ENCODE results near the gene FAM227B.

Gene FAM227B

DNA sequence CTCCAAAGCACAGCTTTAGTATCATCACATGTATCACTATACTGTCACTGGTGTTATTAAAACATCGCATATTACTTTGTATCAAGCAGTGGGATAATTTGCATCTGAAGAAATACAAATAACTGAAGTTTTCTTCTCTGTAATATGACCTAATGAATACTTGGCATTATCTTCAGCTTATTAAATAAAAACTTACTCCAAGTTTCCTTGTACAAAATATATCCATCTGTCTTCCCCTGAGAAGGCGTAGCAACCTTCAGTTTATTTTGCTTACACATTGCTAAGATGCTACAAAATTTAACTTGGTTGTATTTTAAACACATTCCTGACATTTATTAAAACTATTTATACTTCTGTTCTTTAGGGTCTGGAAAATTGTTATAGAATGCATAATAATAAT is 183.9 kb downstream of the FAM227B start:
- H3K27me3 ChIP-seq (ENCODE audit: control insufficient read depth in 1 of 2, insufficient read depth in 2 of 2, low read length in 2 of 2): no peaks in the 10 kb centered on the region
- H3K27ac ChIP-seq (ENCODE audit: low read depth, low read length): peak overlapping the region; percentile 5
- no peak overlapping the region for H3K4me3 ChIP-seq (ENCODE audit: low read depth in 1 of 2, low read length in 2 of 2)
- peaks cover 50% of the 10 kb centered on the region for H3K4me1 ChIP-seq (ENCODE audit: insufficient read depth, low read length)
- no peak overlapping the region for H3K9ac ChIP-seq (ENCODE audit: low read length)
- no peaks in the 10 kb centered on the region for H3K9me3 ChIP-seq (ENCODE audit: low read length)
- H3K36me3 ChIP-seq (ENCODE audit: insufficient read depth, low read length): no peaks in the 10 kb centered on the region

DNA sequence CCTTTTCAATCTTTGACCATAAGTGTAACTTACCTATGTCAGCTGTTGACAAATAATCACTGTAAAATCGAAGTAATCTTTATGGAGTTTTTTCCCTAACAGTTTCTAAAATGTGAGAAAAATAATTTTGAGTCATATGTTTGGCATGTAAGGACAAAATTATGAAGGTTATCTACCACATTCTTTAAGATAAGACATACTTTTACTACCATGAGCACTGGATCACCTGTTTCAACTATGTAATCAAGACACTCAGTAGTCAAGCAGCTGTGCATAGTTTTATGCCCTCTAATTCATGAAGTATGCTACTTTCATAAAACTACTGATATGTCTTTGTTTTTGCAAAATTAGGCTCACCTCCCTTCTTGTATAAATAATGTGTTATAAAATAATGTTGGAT is 185.4 kb downstream of the FAM227B start:
- H3K9me3 ChIP-seq (ENCODE audit: low read length): no peaks in the 10 kb centered on the region
- peaks cover 53% of the 10 kb centered on the region for H3K4me1 ChIP-seq (ENCODE audit: insufficient read depth, low read length)
- H3K9ac ChIP-seq (ENCODE audit: low read length): no peak overlapping the region
- peak overlapping the region; percentile 42 for H3K27ac ChIP-seq (ENCODE audit: low read depth, low read length)
- H3K4me3 ChIP-seq (ENCODE audit: low read depth in 1 of 2, low read length in 2 of 2): peak overlapping the region; percentile 20 to 22
- no peaks in the 10 kb centered on the region for H3K36me3 ChIP-seq (ENCODE audit: insufficient read depth, low read length)
- no peaks in the 10 kb centered on the region for H3K27me3 ChIP-seq (ENCODE audit: control insufficient read depth in 1 of 2, insufficient read depth in 2 of 2, low read length in 2 of 2)

DNA sequence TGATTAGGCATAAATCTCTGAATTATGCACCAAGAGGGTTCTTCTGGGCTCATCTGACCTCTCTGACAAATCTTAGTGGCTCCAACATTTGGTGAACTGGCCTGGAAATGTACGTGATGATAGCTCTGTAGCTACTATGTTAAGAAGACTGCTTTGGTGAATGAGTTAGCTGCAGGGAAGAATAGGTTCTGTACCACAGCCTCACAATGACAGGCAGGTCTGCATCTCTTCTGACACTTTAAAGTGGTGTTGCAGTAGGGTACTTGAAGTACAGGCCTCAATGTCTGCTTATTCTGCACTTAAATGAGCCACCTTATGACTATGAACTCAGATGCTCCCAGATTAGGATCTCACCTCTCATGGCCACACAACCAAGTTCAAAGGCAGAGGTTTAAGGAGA is 190.6 kb downstream of the FAM227B start:
- H3K27me3 ChIP-seq (ENCODE audit: control insufficient read depth in 1 of 2, insufficient read depth in 2 of 2, low read length in 2 of 2): no peaks in the 10 kb centered on the region
- H3K36me3 ChIP-seq (ENCODE audit: insufficient read depth, low read length): no peaks in the 10 kb centered on the region
- peaks cover 22% of the 10 kb centered on the region for H3K4me1 ChIP-seq (ENCODE audit: insufficient read depth, low read length)
- H3K27ac ChIP-seq (ENCODE audit: low read depth, low read length): peak overlapping the region; percentile 32
- peak overlapping the region in 1 of 2 donors; percentile 13 for H3K4me3 ChIP-seq (ENCODE audit: low read depth in 1 of 2, low read length in 2 of 2)
- H3K9me3 ChIP-seq (ENCODE audit: low read length): no peaks in the 10 kb centered on the region
- H3K9ac ChIP-seq (ENCODE audit: low read length): no peak overlapping the region

DNA sequence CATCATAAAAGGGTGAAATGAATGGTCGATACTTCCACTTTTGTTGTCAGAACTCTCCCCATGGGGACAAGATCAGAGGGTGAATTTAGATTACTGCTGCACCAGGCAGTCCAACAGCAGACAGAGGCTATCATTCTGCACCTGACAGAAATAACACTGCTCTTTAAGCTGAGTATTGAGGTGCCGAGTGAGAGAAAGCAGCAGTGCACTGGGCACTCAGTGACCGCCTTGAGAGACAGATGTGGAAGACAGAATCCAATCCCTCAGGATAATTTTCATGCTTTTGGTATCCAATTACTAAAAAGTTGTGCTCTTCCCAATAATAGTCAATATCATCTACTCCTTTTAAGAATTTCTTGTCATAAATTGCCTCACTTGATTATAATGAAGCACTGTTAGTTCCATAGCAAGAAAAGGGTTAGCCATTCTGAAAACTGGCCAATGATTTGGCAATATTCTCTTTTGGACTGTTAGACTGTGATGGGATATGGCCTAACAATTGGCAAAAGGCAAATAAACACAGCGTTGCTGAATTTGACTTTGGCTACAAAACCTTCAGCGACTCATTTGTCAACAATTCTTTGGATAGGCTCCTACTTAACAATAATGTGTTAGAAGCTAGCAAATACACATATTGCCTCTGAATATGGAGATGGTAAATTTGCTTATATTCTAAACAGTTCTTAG is 192.1 kb downstream of the FAM227B start:
- no peaks in the 10 kb centered on the region for H3K27me3 ChIP-seq (ENCODE audit: control insufficient read depth in 1 of 2, insufficient read depth in 2 of 2, low read length in 2 of 2)
- peak overlapping the region; percentile 27 for H3K27ac ChIP-seq (ENCODE audit: low read depth, low read length)
- H3K4me1 ChIP-seq (ENCODE audit: insufficient read depth, low read length): peaks cover 14% of the 10 kb centered on the region
- no peaks in the 10 kb centered on the region for H3K9me3 ChIP-seq (ENCODE audit: low read length)
- H3K9ac ChIP-seq (ENCODE audit: low read length): no peak overlapping the region
- peak overlapping the region; percentile 7 to 30 for H3K4me3 ChIP-seq (ENCODE audit: low read depth in 1 of 2, low read length in 2 of 2)
- no peaks in the 10 kb centered on the region for H3K36me3 ChIP-seq (ENCODE audit: insufficient read depth, low read length)

DNA sequence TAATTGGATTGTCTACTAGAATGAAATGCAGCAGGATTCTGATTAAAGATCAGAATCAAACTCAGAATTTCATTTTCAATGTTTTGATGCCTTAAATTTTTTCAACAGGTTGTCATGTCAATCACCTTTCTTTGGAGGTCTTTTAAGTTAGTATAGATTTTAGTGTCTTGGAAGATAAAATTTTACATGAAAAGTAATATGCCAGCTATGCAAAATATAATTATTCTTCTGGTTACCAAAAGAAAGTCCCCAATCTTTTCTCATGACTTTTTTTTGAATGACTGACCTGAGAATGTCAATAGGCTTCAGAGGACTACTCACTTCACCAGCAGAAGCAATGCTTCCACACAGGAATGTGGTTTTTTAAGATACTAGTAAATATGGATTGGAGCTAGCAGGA is 193.2 kb downstream of the FAM227B start:
- Histone ChIP-seq H3K36me3 (ENCODE audit: insufficient read depth, low read length) (no peaks in the 10 kb centered on the region), H3K4me3 (ENCODE audit: low read depth in 1 of 2, low read length in 2 of 2) (peak overlapping the region; percentile 30 to 36), H3K4me1 (ENCODE audit: insufficient read depth, low read length) (peaks cover 12% of the 10 kb centered on the region), H3K27me3 (ENCODE audit: control insufficient read depth in 1 of 2, insufficient read depth in 2 of 2, low read length in 2 of 2) (no peaks in the 10 kb centered on the region), H3K9me3 (ENCODE audit: low read length) (no peaks in the 10 kb centered on the region), H3K27ac (ENCODE audit: low read depth, low read length) (peak overlapping the region; percentile 41), H3K9ac (ENCODE audit: low read length) (no peak overlapping the region)

DNA sequence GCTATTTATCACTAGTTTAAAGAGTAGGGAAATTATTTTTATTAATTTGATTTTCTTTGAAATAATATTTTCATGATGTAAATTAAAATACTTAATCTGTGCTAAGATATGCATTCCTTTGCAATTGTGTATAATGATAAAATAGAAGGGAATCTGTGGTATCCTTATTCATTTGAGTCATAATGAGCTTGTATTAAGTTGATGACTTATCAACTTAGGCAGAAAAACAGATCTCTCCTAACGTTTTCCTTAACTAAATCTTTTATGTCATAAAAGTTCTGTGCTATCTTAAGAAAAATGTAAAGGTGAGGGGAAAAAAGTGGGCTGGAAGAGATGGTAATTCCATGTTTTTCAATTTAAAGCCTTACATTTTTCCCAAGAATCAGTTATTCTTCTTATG is 195.7 kb downstream of the FAM227B start:
- Histone ChIP-seq H3K9me3 (ENCODE audit: low read length) (no peaks in the 10 kb centered on the region), H3K4me3 (ENCODE audit: low read depth in 1 of 2, low read length in 2 of 2) (peak overlapping the region; percentile 67 to 71), H3K27me3 (ENCODE audit: control insufficient read depth in 1 of 2, insufficient read depth in 2 of 2, low read length in 2 of 2) (no peaks in the 10 kb centered on the region), H3K36me3 (ENCODE audit: insufficient read depth, low read length) (no peaks in the 10 kb centered on the region), H3K27ac (ENCODE audit: low read depth, low read length) (no peak overlapping the region), H3K4me1 (ENCODE audit: insufficient read depth, low read length) (peaks cover 13% of the 10 kb centered on the region), H3K9ac (ENCODE audit: low read length) (no peak overlapping the region)

DNA sequence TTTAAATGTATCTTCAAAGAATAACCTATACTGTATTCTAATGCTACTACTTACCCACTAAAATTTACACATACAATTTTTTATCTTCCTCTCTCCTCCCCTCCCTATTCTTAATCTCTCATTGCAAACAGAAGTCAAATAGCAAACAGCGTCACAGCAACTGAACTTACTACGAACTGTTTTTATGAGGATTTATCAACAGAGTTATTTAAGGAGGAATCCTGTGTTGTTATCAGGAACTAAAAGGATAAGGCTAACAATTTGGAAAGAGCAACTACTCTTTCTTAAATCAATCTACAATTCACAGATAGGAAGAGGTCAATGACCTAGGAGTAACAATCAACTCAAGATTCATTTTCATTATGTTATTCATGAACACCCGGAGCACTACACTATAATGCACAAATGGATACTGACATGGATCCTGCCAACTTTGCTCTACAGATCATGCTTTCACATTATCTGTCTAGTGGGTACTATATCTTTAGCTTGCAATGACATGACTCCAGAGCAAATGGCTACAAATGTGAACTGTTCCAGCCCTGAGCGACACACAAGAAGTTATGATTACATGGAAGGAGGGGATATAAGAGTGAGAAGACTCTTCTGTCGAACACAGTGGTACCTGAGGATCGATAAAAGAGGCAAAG is 196.6 kb downstream of the FAM227B start:
- Histone ChIP-seq H3K4me3 (ENCODE audit: low read depth in 1 of 2, low read length in 2 of 2) (peak overlapping the region; percentile 67 to 71), H3K4me1 (ENCODE audit: insufficient read depth, low read length) (peaks cover 10% of the 10 kb centered on the region), H3K36me3 (ENCODE audit: insufficient read depth, low read length) (no peaks in the 10 kb centered on the region), H3K27ac (ENCODE audit: low read depth, low read length) (peak overlapping the region; percentile 77), H3K9ac (ENCODE audit: low read length) (peak overlapping the region; percentile 68), H3K9me3 (ENCODE audit: low read length) (no peaks in the 10 kb centered on the region), H3K27me3 (ENCODE audit: control insufficient read depth in 1 of 2, insufficient read depth in 2 of 2, low read length in 2 of 2) (no peaks in the 10 kb centered on the region)

DNA sequence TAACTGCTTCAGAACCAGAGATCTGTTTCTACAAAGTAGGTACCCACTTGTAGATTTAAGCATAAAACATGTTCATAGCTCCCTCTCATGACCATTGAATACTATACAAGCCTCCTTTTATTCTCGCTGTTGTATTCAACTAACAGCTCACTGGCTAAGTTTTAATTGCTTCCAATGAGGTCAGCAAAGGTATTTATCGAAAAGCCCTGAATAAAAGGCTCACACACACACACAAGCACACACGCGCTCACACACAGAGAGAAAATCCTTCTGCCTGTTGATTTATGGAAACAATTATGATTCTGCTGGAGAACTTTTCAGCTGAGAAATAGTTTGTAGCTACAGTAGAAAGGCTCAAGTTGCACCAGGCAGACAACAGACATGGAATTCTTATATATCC is 197.6 kb downstream of the FAM227B start, which contains the start of gene FGF7:
Gene FGF7, plus strand, starts transcription at position 222 of the 400 bp plus-strand sequence. CDS start 1,056 bp downstream, outside the sequence.
- Histone ChIP-seq H3K4me1 (ENCODE audit: insufficient read depth, low read length) (peaks cover 5% of the 10 kb centered on the region), H3K27ac (ENCODE audit: low read depth, low read length) (peak within 1 kb of the TSS; percentile 77), H3K27me3 (ENCODE audit: control insufficient read depth in 1 of 2, insufficient read depth in 2 of 2, low read length in 2 of 2) (no peaks in the 10 kb centered on the region), H3K9me3 (ENCODE audit: low read length) (no peaks in the 10 kb centered on the region), H3K9ac (ENCODE audit: low read length) (peak within 1 kb of the TSS; percentile 68), H3K36me3 (ENCODE audit: insufficient read depth, low read length) (no peaks in the 10 kb centered on the region), H3K4me3 (ENCODE audit: low read depth in 1 of 2, low read length in 2 of 2) (peak within 1 kb of the TSS; percentile 67 to 71)

DNA sequence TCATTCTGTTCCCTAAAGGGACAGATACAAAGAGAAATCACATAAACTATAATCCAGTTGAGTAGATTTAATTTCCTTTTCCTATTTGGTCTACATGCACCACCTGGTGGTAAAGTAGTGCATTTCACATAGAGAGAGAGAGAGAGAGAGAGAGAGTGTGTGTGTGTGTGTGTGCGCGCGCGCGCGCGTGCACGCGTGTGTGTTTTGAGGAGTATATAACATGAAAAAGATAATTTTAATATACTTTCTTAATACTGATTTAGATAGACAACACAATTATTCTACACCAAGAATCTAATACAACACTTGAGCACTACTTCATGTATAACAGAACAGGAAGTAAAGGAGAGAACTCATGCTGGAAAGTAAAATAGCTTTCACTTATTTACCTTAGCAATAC is 198.6 kb downstream of the FAM227B start:
- Histone ChIP-seq H3K9ac (ENCODE audit: low read length) (no peak overlapping the region), H3K9me3 (ENCODE audit: low read length) (no peaks in the 10 kb centered on the region), H3K4me1 (ENCODE audit: insufficient read depth, low read length) (peaks cover 5% of the 10 kb centered on the region), H3K27ac (ENCODE audit: low read depth, low read length) (peak overlapping the region; percentile 77), H3K4me3 (ENCODE audit: low read depth in 1 of 2, low read length in 2 of 2) (peak overlapping the region; percentile 67 to 71), H3K36me3 (ENCODE audit: insufficient read depth, low read length) (no peaks in the 10 kb centered on the region), H3K27me3 (ENCODE audit: control insufficient read depth in 1 of 2, insufficient read depth in 2 of 2, low read length in 2 of 2) (no peaks in the 10 kb centered on the region)

DNA sequence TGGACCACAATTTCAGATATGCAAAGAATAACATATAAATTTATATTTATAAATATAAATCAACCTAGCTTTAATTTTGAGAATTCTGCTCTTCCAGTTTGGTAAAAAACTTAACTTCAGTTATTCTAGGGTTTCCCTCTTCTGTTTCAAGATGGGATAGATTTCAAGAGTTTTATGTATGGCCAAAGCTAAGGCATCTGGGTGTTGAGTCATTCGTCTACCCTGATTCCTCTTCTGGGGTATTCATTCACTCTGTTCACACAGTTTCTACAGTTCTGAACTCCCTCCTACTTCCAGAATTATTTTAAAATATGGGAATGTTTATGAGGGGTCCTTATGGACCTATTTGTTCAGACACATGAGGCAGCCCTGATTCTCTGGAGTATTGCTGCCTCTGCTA is 201.8 kb downstream of the FAM227B start:
- Histone ChIP-seq H3K4me3 (ENCODE audit: low read depth in 1 of 2, low read length in 2 of 2) (no peak overlapping the region), H3K36me3 (ENCODE audit: insufficient read depth, low read length) (no peaks in the 10 kb centered on the region), H3K4me1 (ENCODE audit: insufficient read depth, low read length) (peaks cover 13% of the 10 kb centered on the region), H3K9ac (ENCODE audit: low read length) (no peak overlapping the region), H3K27me3 (ENCODE audit: control insufficient read depth in 1 of 2, insufficient read depth in 2 of 2, low read length in 2 of 2) (no peaks in the 10 kb centered on the region), H3K9me3 (ENCODE audit: low read length) (no peaks in the 10 kb centered on the region), H3K27ac (ENCODE audit: low read depth, low read length) (no peak overlapping the region)

DNA sequence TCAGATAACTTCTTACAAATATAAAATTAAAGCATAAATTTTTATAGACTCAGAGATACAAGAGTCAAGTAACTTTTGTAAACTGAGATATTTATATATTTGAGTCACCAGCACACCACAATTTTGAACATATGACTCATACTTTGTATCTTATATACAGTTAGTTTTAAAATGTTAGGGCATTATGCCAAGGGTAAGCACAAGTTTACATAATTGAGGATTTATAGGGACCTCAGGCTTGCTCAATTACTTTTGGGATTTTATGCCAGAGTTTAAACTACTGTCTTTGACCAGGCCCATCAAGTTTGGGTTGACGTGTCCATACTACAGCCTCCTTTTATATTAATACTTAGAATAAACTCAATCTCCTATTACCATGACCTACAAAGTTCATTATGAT is 205.0 kb downstream of the FAM227B start:
- Histone ChIP-seq H3K27me3 (ENCODE audit: control insufficient read depth in 1 of 2, insufficient read depth in 2 of 2, low read length in 2 of 2) (no peaks in the 10 kb centered on the region), H3K27ac (ENCODE audit: low read depth, low read length) (no peak overlapping the region), H3K4me1 (ENCODE audit: insufficient read depth, low read length) (peaks cover 8% of the 10 kb centered on the region), H3K4me3 (ENCODE audit: low read depth in 1 of 2, low read length in 2 of 2) (no peak overlapping the region), H3K9me3 (ENCODE audit: low read length) (no peaks in the 10 kb centered on the region), H3K9ac (ENCODE audit: low read length) (no peak overlapping the region), H3K36me3 (ENCODE audit: insufficient read depth, low read length) (no peaks in the 10 kb centered on the region)

DNA sequence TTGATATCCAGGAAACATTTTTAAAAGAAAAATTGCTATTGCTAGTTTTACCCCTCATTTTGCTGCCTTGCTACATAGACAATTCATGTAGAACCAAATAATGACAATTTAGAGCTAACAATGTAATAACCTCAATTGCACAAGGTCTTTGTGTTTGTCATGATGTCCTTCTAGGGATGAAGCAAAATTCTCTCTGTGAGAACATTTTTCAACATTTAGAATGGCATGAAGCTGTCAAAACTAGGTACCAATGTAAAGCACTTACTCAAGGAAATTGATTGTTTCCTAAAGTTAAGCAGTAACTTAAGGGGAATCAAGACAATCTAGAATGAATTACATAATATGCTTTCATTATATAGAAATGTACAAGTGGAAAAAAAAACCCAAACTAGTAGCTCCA is 205.5 kb downstream of the FAM227B start:
- H3K4me3 ChIP-seq (ENCODE audit: low read depth in 1 of 2, low read length in 2 of 2): no peak overlapping the region
- no peaks in the 10 kb centered on the region for H3K27me3 ChIP-seq (ENCODE audit: control insufficient read depth in 1 of 2, insufficient read depth in 2 of 2, low read length in 2 of 2)
- peaks cover 8% of the 10 kb centered on the region for H3K4me1 ChIP-seq (ENCODE audit: insufficient read depth, low read length)
- no peak overlapping the region for H3K27ac ChIP-seq (ENCODE audit: low read depth, low read length)
- no peak overlapping the region for H3K9ac ChIP-seq (ENCODE audit: low read length)
- H3K9me3 ChIP-seq (ENCODE audit: low read length): no peaks in the 10 kb centered on the region
- H3K36me3 ChIP-seq (ENCODE audit: insufficient read depth, low read length): no peaks in the 10 kb centered on the region

Measured in muscle layer of colon (tissue), 2 donors.